HCT116 (cell line): ENCODE data around the gene IL21R. TPM values are rescaled to one million over a fixed set of nuclear protein-coding genes. Genes with fewer than 3 reads are reported as not detected.

Experiments used
- ATAC-seq: fragments of 200-7000 bp; cut with Tn5 transposase; 2 replicates; pipeline ENCODE4 v1.9.1; 2020; ENCODE audit warnings: mild to moderate bottlenecking, moderate library complexity
- BruUV-seq: library from RNA; stranded (reverse); fragments of 400-500 nt; replicated peaks from 2 replicates; lab custom pipeline; 2021; lab: Mats Ljungman, UMichigan
- CTCF ChIA-PET: fragments of 300-600 bp; sonication (Branson Sonifier 250); formaldehyde crosslinking; loops from one replicate; lab custom pipeline; 2021; ENCODE audit warnings: antibody characterized with exemption; lab: Charles Lee
- POLR2A ChIA-PET: fragments of 300-600, 350-600 bp; sonication (Branson Sonifier 250); formaldehyde crosslinking; loops from one replicate; lab custom pipeline; 2021; ENCODE audit warnings: antibody characterized with exemption; lab: Charles Lee
- RAD21 ChIA-PET, 2 experiments: fragments of 300-600 bp; sonication (Branson Sonifier 250); formaldehyde crosslinking; loops; one replicate each; lab custom pipeline; 2023; ENCODE audit warnings: low total read pairs in 2 of 2; ENCODE audit not compliant: uncharacterized antibody in 2 of 2, unreplicated experiment in 2 of 2, low non-redundant PET in 1 of 2; lab: Charles Lee
- DNase-seq: peaks from one replicate; pipeline ENCODE4 v3.0.0-alpha.2; 2010; ENCODE audit warnings: low read depth, low spot score
- H2AFZ ChIP-seq: fragments of 200-600 bp; shearing (Covaris generic), sonication (generic); 2 replicates; pipeline ENCODE4 v1.6.1; 2017; ENCODE audit warnings: low read depth, mixed run types, mixed read lengths, antibody characterized with exemption, low read length; ENCODE audit not compliant: poor library complexity, severe bottlenecking
- H3K27ac ChIP-seq: 2 replicates; pipeline ENCODE4 v1.5.1; 2012; ENCODE audit warnings: low read depth, low read length
- H3K27me3 ChIP-seq: fragments of 200-600 bp; sonication (generic); 2 replicates; pipeline ENCODE4 v1.6.1; 2016; ENCODE audit warnings: mixed run types, low read length, mixed read lengths; ENCODE audit not compliant: insufficient read depth
- H3K36me3 ChIP-seq, 2 experiments: fragments of 200-500 bp in 1 of 2; fragments of 200-600 bp in 1 of 2; sonication (Bioruptor generic) in 1 of 2; sonication (generic) in 1 of 2; 2 replicates each; pipeline versions ENCODE4 v1.5.1 to v1.6.1; 2014 to 2016; ENCODE audit warnings: low read length in 2 of 2, inconsistent platforms in 1 of 2, mixed read lengths in 1 of 2, mixed run types in 1 of 2; ENCODE audit not compliant: insufficient read depth in 2 of 2, control insufficient read depth in 1 of 2
- H3K4me1 ChIP-seq, 2 experiments: fragments of 200-600 bp in 1 of 2; sonication (generic) in 1 of 2; 2 replicates each; pipeline versions ENCODE4 v1.5.1 to v1.6.1; 2012 to 2017; ENCODE audit warnings: low read length in 2 of 2, inconsistent platforms in 1 of 2, mild to moderate bottlenecking in 1 of 2, mixed read lengths in 1 of 2, mixed run types in 1 of 2, moderate library complexity in 1 of 2; ENCODE audit not compliant: insufficient read depth in 2 of 2, control insufficient read depth in 1 of 2
- H3K4me2 ChIP-seq: fragments of 200-600 bp; sonication (generic); 2 replicates; pipeline ENCODE4 v1.6.1; 2017; ENCODE audit warnings: mixed run types, low read length, mixed read lengths
- H3K4me3 ChIP-seq, 2 experiments: fragments of 200-600 bp in 1 of 2; sonication (generic) in 1 of 2; replicated peaks in 1 of 2; 2 replicates each; pipeline ENCODE4 v1.5.1; 2011 to 2016; ENCODE audit warnings: low read length in 2 of 2, control low read depth in 1 of 2, low read depth in 1 of 2, mild to moderate bottlenecking in 1 of 2, mixed read lengths in 1 of 2, mixed run types in 1 of 2
- H3K79me2 ChIP-seq: fragments of 200-600 bp; sonication (generic); 2 replicates; pipeline ENCODE4 v1.6.1; 2017; ENCODE audit warnings: mild to moderate bottlenecking, mixed run types, low read length, moderate library complexity, mixed read lengths; ENCODE audit not compliant: insufficient read depth
- H3K9ac ChIP-seq: fragments of 200-600 bp; sonication (generic); 2 replicates; pipeline ENCODE4 v1.6.1; 2016; ENCODE audit warnings: low read length, mixed read lengths
- H3K9me2 ChIP-seq: fragments of 200-600 bp; sonication (generic), shearing (Covaris generic); 2 replicates; pipeline ENCODE4 v1.6.1; 2017; ENCODE audit warnings: mixed run types, mild to moderate bottlenecking, moderate library complexity; ENCODE audit not compliant: insufficient read depth
- H3K9me3 ChIP-seq, 2 experiments: fragments of 200-500 bp in 1 of 2; fragments of 200-600 bp in 1 of 2; sonication (Bioruptor generic) in 1 of 2; sonication (generic) in 1 of 2; 2 replicates each; pipeline ENCODE4 v1.6.1; 2014 to 2017; ENCODE audit warnings: low read length in 2 of 2, mixed read lengths in 2 of 2, inconsistent platforms in 1 of 2, low read depth in 1 of 2, mild to moderate bottlenecking in 1 of 2, mixed run types in 1 of 2, moderate library complexity in 1 of 2; ENCODE audit not compliant: control insufficient read depth in 1 of 2, insufficient read depth in 1 of 2
- H4K20me1 ChIP-seq: fragments of 200-600 bp; sonication (generic), shearing (Covaris generic); 2 replicates; pipeline ENCODE4 v1.6.1; 2017; ENCODE audit warnings: mixed run types, mild to moderate bottlenecking, moderate library complexity; ENCODE audit not compliant: insufficient read depth
- CEBPB ChIP-seq: IDR thresholded peaks from 2 replicates; pipeline ENCODE4 v1.6.1; 2012; ENCODE audit warnings: low read depth
- EZH2phosphoT487 ChIP-seq: fragments of 200-600 bp; IDR thresholded peaks from 2 replicates; pipeline ENCODE4 v1.6.1; 2018; ENCODE audit warnings: antibody characterized with exemption, borderline replicate concordance
- FOSL1 ChIP-seq: IDR thresholded peaks from 2 replicates; pipeline ENCODE4 v1.6.1; 2012; ENCODE audit warnings: low read depth
- POLR2AphosphoS5 ChIP-seq: IDR thresholded peaks from 2 replicates; pipeline ENCODE4 v1.6.1; 2011; ENCODE audit warnings: mild to moderate bottlenecking, low read depth, low read length, moderate library complexity
- RAD21 ChIP-seq: IDR thresholded peaks from 2 replicates; pipeline ENCODE4 v1.6.1; 2012; ENCODE audit warnings: low read depth, mild to moderate bottlenecking
- SP1 ChIP-seq: IDR thresholded peaks from 2 replicates; pipeline ENCODE4 v1.6.1; 2012; ENCODE audit warnings: low read depth
- YY1 ChIP-seq: IDR thresholded peaks from 2 replicates; pipeline ENCODE4 v1.6.1; 2011; ENCODE audit warnings: low read length, low read depth, moderate library complexity, mild to moderate bottlenecking; ENCODE audit not compliant: insufficient replicate concordance; ENCODE audit errors: extremely low read depth
- ZFX ChIP-seq: fragments of 450-650 bp; IDR thresholded peaks from 2 replicates; pipeline ENCODE4 v1.6.1; 2017
- ZNF274 ChIP-seq: fragments of 200-500 bp; sonication (Bioruptor generic); IDR thresholded peaks from 2 replicates; pipeline ENCODE4 v1.6.1; 2014; ENCODE audit warnings: mild to moderate bottlenecking, low read depth, low read length, inconsistent platforms
- intact Hi-C: fragments of 100-400 bp; cut with micrococcal nuclease; formaldehyde crosslinking; loops from 2 replicates; pipeline ENCODE4 v1.10.0; 2022
- total RNA-seq: library from RNA; stranded (reverse); gene quantifications from one replicate; pipeline ENCODE4 v1.2.1, GENCODE V29; 2021; ENCODE audit not compliant: unreplicated experiment
- TF ChIP-seq, protein P1 (sequence below): IDR thresholded peaks from 2 replicates; pipeline ENCODE4 v1.6.1; 2012
- TF ChIP-seq, protein P2 (sequence below): IDR thresholded peaks from 2 replicates; pipeline ENCODE4 v1.6.1; 2012; ENCODE audit warnings: low read depth

IL21R gene
- total RNA-seq, 1 experiment from 2014 or later: 1.2 TPM

DNA sequence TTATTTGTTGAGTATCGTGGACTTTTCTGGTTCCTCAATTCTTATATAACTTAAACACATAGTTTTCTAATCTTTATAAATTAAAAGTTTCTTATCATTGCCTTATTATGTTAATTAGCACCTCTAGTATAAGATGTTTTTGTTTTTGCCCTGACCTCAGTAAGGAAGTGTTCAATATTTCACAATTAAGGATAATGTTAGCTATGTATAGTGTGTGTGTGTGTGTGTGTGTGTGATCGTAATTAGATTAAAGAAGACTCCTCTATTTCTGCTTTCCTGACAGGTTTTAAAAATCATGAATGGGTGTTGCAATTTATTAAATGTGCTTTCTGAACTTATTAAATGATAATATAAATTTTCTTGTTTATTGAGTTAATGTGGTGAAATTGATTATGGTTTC, 12.0 kb downstream of the IL21R start:
- Histone ChIP-seq H3K4me3 (no peak overlapping the region), H2AFZ (no peak overlapping the region), H3K4me2 (no peak overlapping the region), H4K20me1 (no peaks in the 10 kb centered on the region), H3K36me3 (no peaks in the 10 kb centered on the region), H3K79me2 (no peaks in the 10 kb centered on the region), H3K9ac (no peak overlapping the region), H3K4me1 (no peaks in the 10 kb centered on the region), H3K9me2 (no peaks in the 10 kb centered on the region), H3K27ac (no peak overlapping the region), H3K9me3 (no peaks in the 10 kb centered on the region), H3K27me3 (no peaks in the 10 kb centered on the region)
- RAD21 ChIA-PET: no interaction called here
- CTCF ChIA-PET: no interaction called here
- POLR2A ChIA-PET: no interaction called here
- no peak for ATAC-seq
- no peak for DNase-seq
- no TSS peak for BruUV-seq
- intact Hi-C loops: no loop called here
- TF ChIP-seq ZNF274: no peak
- TF ChIP-seq EZH2phosphoT487: no peak
- TF ChIP-seq, protein P1, sequence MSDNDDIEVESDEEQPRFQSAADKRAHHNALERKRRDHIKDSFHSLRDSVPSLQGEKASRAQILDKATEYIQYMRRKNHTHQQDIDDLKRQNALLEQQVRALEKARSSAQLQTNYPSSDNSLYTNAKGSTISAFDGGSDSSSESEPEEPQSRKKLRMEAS: no peak
- no peak for TF ChIP-seq RAD21
- no peak for TF ChIP-seq FOSL1
- TF ChIP-seq ZFX: no peak
- TF ChIP-seq POLR2AphosphoS5: no peak
- no peak for TF ChIP-seq SP1
- TF ChIP-seq, protein P2, sequence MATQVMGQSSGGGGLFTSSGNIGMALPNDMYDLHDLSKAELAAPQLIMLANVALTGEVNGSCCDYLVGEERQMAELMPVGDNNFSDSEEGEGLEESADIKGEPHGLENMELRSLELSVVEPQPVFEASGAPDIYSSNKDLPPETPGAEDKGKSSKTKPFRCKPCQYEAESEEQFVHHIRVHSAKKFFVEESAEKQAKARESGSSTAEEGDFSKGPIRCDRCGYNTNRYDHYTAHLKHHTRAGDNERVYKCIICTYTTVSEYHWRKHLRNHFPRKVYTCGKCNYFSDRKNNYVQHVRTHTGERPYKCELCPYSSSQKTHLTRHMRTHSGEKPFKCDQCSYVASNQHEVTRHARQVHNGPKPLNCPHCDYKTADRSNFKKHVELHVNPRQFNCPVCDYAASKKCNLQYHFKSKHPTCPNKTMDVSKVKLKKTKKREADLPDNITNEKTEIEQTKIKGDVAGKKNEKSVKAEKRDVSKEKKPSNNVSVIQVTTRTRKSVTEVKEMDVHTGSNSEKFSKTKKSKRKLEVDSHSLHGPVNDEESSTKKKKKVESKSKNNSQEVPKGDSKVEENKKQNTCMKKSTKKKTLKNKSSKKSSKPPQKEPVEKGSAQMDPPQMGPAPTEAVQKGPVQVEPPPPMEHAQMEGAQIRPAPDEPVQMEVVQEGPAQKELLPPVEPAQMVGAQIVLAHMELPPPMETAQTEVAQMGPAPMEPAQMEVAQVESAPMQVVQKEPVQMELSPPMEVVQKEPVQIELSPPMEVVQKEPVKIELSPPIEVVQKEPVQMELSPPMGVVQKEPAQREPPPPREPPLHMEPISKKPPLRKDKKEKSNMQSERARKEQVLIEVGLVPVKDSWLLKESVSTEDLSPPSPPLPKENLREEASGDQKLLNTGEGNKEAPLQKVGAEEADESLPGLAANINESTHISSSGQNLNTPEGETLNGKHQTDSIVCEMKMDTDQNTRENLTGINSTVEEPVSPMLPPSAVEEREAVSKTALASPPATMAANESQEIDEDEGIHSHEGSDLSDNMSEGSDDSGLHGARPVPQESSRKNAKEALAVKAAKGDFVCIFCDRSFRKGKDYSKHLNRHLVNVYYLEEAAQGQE: no peak
- TF ChIP-seq YY1: no peak
- TF ChIP-seq CEBPB: no peak
